CD4-positive, alpha-beta T cell (primary cell): ENCODE data around the gene CDYL. TPM values are rescaled to one million over a fixed set of nuclear protein-coding genes. Genes with fewer than 3 reads are reported as not detected.

ENCODE experiments used
- ATAC-seq: fragments of 200-7000 bp; cut with Tn5 transposase; one replicate; pipeline ENCODE4 v1.10.0; 2022; ENCODE audit warnings: mild to moderate bottlenecking; ENCODE audit not compliant: poor library complexity
- CTCF ChIA-PET: fragments of 350-600 bp; sonication (Branson Sonifier 250); formaldehyde crosslinking; loops from one replicate; lab custom pipeline; 2021; ENCODE audit warnings: antibody characterized with exemption, inconsistent platforms; lab: Charles Lee
- POLR2A ChIA-PET: fragments of 350-600 bp; sonication (Branson Sonifier 250); formaldehyde crosslinking; loops from one replicate; lab custom pipeline; 2021; ENCODE audit warnings: antibody characterized with exemption, inconsistent platforms; lab: Charles Lee
- DNase-seq, 14 experiments: peaks; one replicate each; pipeline ENCODE4 v3.0.0-alpha.2; 2013 to 2020; ENCODE audit warnings: mixed read lengths in 2 of 14
- H3K27ac ChIP-seq, 2 donors: one replicate each; pipeline versions ENCODE4 v1.5.1 to v1.7.0; 2013; ENCODE audit warnings: low read length in 2 of 2, low read depth in 1 of 2, mild to moderate bottlenecking in 1 of 2
- H3K27me3 ChIP-seq, 2 experiments: 1 replicate in 1 of 2; 2 replicates in 1 of 2; pipeline versions ENCODE4 v1.6.1 to v1.7.0; 2013; ENCODE audit warnings: low read length in 2 of 2, control low read depth in 1 of 2, mild to moderate bottlenecking in 1 of 2, moderate library complexity in 1 of 2; ENCODE audit not compliant: insufficient read depth in 2 of 2, control insufficient read depth in 1 of 2
- H3K36me3 ChIP-seq: one replicate; pipeline ENCODE4 v1.6.1; 2013; ENCODE audit warnings: low read length, control low read depth; ENCODE audit not compliant: insufficient read depth
- H3K4me1 ChIP-seq: one replicate; pipeline ENCODE4 v1.6.1; 2013; ENCODE audit warnings: low read length, control low read depth; ENCODE audit not compliant: insufficient read depth
- H3K4me3 ChIP-seq: one replicate; pipeline ENCODE4 v1.5.1; 2013; ENCODE audit warnings: mild to moderate bottlenecking, low read length, moderate library complexity
- H3K9me3 ChIP-seq, 2 experiments: 1 replicate in 1 of 2; 2 replicates in 1 of 2; pipeline versions ENCODE4 v1.6.1 to v1.7.0; 2013; ENCODE audit warnings: low read length in 2 of 2, mild to moderate bottlenecking in 2 of 2, control low read depth in 1 of 2, moderate library complexity in 1 of 2; ENCODE audit not compliant: control insufficient read depth in 1 of 2, insufficient read depth in 1 of 2
- H3K27ac Mint-ChIP-seq: one replicate; pipeline ENCODE4 v1.8.0; 2020; ENCODE audit warnings: mixed read lengths
- H3K27me3 Mint-ChIP-seq: one replicate; pipeline ENCODE4 v1.8.0; 2021; ENCODE audit warnings: mixed read lengths
- H3K36me3 Mint-ChIP-seq: one replicate; pipeline ENCODE4 v1.8.0; 2021; ENCODE audit warnings: low read depth, mixed read lengths
- H3K4me1 Mint-ChIP-seq: one replicate; pipeline ENCODE4 v1.8.0; 2021; ENCODE audit warnings: low read depth, mixed read lengths
- H3K4me3 Mint-ChIP-seq: one replicate; pipeline ENCODE4 v1.8.0; 2020; ENCODE audit warnings: mild to moderate bottlenecking, mixed read lengths
- H3K9me3 Mint-ChIP-seq: one replicate; pipeline ENCODE4 v1.8.0; 2020; ENCODE audit warnings: mixed read lengths
- CTCF ChIP-seq: fragments of 200-600 bp; IDR thresholded peaks from one replicate; pipeline ENCODE4 v1.8.0; 2022; ENCODE audit warnings: antibody characterized with exemption, mild to moderate bottlenecking
- intact Hi-C, 2 experiments: fragments of 100-400 bp; cut with DNase I in 1 of 2; cut with micrococcal nuclease in 1 of 2; formaldehyde crosslinking; loops; one replicate each; pipeline versions ENCODE4 v1.15.1 to v1.9.0; 2023 to 2025; cut with DNase I, micrococcal nuclease
- total RNA-seq, 174 experiments: library from RNA in 2 of 174; stranded (reverse) in 2 of 174; gene quantifications; one replicate each; pipeline ENCODE4 v1.2.3 and lab custom pipeline; 2021 to 2026

The CDYL gene
- total RNA-seq, 2 experiments from 2014 or later: 23.8 to 23.9 TPM

DNA sequence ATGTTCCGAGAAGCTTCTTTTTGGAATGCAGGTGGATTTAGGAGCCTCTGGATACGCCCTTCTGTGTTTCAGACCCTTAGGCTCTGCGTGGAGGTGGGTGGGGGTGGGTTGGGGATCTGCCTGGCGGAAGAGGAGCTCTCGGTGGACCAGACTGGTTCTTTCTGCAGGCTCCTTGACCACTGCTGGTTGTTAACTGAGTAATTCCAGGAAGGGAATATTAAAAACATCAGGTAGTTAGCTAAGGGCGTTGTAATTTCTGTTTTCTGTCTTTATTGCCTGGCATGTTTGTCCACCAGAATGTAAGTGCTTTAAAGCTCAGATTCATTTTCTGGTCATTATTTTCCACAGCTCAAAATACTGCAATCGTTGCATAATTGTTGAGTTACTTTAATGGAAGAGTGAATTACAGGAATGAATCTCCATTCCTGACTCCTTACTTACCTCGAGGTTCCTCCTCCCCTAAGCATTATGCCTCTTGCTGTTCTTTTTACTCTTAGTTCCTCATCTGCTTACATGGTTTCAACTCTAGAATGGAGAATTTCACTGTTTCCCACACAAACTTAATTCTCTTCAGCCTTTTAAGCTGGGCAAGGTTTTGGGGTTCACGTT is 5.9 kb downstream of the CDYL start:
- Mint-ChIP-seq H3K27ac (no peak overlapping the region), H3K9me3 (peaks cover 6% of the 10 kb centered on the region), H3K4me3 (no peak overlapping the region), H3K4me1 (peaks cover 92% of the 10 kb centered on the region), H3K27me3 (no peaks in the 10 kb centered on the region), H3K36me3 (peaks cover 8% of the 10 kb centered on the region)
- ChIA-PET POLR2A (no interaction called here), CTCF (no interaction called here)
- no peak overlapping the region for H3K27ac ChIP-seq
- H3K9me3 ChIP-seq: peaks cover 0 to 4% of the 10 kb centered on the region in 2 experiments
- no peaks in the 10 kb centered on the region for H3K27me3 ChIP-seq
- no peaks in the 10 kb centered on the region for H3K36me3 ChIP-seq
- DNase-seq (no peak), ATAC-seq (no peak)
- TF ChIP-seq CTCF: no peak
- intact Hi-C loops: no loop called here
- H3K4me3 ChIP-seq: no peak overlapping the region
- H3K4me1 ChIP-seq: peaks cover 15% of the 10 kb centered on the region

DNA sequence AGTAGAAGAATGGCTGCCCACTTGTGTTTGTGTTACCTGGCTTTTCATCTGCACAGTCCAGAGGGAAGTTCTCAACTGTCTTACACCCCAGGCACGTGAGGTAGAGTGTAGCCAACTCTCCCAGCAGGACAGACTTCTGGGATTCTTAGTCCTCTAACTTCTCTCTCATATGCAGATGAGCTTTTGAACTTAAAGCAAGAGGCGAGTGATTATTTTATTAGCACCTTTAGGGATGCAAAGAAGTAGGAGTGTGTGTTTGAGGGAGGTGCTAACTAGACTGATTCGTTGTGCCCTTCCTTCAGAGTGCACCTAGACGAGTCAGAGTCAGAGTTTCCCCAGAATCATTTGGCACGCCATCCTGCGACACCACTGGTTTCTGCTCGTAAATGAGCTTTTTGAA is 10.8 kb downstream of the CDYL start:
- peaks cover 27% of the 10 kb centered on the region for H3K4me1 ChIP-seq
- Mint-ChIP-seq H3K27me3 (no peaks in the 10 kb centered on the region), H3K9me3 (no peaks in the 10 kb centered on the region), H3K27ac (no peak overlapping the region), H3K4me1 (peaks cover 88% of the 10 kb centered on the region), H3K4me3 (no peak overlapping the region), H3K36me3 (no peaks in the 10 kb centered on the region)
- H3K27ac ChIP-seq: no peak overlapping the region
- POLR2A ChIA-PET: no interaction called here
- no peaks in the 10 kb centered on the region for H3K36me3 ChIP-seq
- no peak overlapping the region for H3K4me3 ChIP-seq
- TF ChIP-seq CTCF: no peak
- CTCF ChIA-PET: no interaction called here
- no peaks in the 10 kb centered on the region for H3K9me3 ChIP-seq
- DNase-seq: no peak
- intact Hi-C loops: no loop called here
- no peak for ATAC-seq
- no peaks in the 10 kb centered on the region for H3K27me3 ChIP-seq

- peaks cover 76% of the 10 kb centered on the region for H3K4me1 Mint-ChIP-seq
- Histone ChIP-seq H3K27me3 (no peaks in the 10 kb centered on the region), H3K27ac (no peak overlapping the region), H3K9me3 (peaks cover 0 to 3% of the 10 kb centered on the region in 2 experiments), H3K4me1 (peaks cover 32% of the 10 kb centered on the region), H3K36me3 (no peaks in the 10 kb centered on the region), H3K4me3 (no peak overlapping the region)
- no peaks in the 10 kb centered on the region for H3K36me3 Mint-ChIP-seq
- intact Hi-C loops: no loop called here
- H3K27me3 Mint-ChIP-seq: no peaks in the 10 kb centered on the region
- ATAC-seq (no peak), DNase-seq (no peak)
- no peak overlapping the region for H3K4me3 Mint-ChIP-seq
- POLR2A ChIA-PET: no interaction called here
- CTCF ChIA-PET: no interaction called here
- no peak overlapping the region for H3K27ac Mint-ChIP-seq
- no peak for TF ChIP-seq CTCF
- no peaks in the 10 kb centered on the region for H3K9me3 Mint-ChIP-seq
Observed at GRCh38 chr6:4788482-4788881, 12.3 kb downstream of the CDYL start.
